Activated effector memory CD4-positive, alpha-beta T cell treated with anti-CD3 and anti-CD28 coated beads, Interleukin-2, amount 50 U/mL, for 16 hours (primary cell): Measurements from ENCODE around the gene BAHCC1.
A peak's percentile ranks its signal among the peaks of the same experiment; 100 is the strongest.
"Not testable (repeated sequence)": the region's sequence is repeated elsewhere in the genome, so short reads cannot be mapped to it uniquely, and the experiment has no call there.

Experiments used
- DNase-seq: peaks from one replicate; pipeline ENCODE4 v3.0.0-alpha.2; 2020

Gene BAHCC1

DNA sequence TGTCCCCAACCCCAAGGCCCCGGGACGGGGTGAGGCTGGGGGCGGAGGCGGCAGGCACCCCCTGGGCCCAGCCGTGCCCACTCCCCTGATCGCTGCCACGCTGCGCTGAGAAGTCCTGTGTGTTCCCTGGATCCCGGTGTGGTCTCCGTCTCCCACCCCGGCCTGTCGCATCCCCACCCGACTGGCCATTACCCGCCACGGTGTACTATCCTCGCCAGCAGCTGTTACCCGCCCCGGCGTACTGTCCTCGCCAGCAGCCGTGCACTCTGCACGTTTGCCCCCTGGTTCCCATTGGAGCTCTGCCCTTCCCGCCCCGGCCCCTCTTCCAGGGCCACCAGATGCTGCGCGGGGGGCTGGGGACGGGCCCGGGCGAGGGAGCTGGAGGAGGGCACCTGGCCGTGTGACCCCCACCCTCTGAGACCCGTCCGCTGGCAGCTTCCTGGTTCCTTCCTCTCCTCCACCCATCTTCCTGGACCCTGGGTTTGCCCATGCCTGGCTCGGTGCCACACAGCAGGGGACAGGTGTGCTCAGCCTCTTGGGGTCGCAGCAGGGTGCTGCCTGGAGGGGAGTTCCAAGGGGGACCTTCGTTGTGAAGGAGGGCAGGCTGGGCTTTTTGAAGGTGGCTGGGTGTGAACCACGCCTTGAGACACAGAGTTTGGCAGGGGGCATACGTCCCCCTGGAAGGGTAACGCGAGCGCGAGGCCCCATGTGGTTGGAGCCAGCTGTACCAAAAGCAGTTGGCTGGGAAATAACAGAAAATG lies 19.7 kb downstream of the BAHCC1 start:
- DNase-seq: no peak

DNA sequence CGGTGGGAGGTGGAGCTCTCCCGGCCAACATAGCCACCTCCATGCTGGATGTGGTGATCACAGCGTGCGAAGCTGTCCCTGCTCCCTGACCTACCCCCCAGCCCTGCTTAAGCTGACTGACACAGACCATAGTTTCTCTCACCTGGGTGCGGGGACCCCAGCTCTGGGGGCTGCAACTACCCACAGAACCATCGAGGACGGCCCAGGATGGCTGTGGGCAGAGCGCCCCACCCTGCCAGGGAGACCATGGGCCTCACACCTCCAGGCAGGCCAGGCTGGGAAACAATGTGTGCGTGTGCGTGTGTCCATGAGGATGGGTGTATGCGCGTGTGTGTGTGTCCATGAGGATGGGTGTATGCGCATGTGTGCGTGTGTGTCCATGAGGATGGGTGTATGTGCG lies 20.4 kb downstream of the BAHCC1 start:
- DNase-seq: no peak

DNA sequence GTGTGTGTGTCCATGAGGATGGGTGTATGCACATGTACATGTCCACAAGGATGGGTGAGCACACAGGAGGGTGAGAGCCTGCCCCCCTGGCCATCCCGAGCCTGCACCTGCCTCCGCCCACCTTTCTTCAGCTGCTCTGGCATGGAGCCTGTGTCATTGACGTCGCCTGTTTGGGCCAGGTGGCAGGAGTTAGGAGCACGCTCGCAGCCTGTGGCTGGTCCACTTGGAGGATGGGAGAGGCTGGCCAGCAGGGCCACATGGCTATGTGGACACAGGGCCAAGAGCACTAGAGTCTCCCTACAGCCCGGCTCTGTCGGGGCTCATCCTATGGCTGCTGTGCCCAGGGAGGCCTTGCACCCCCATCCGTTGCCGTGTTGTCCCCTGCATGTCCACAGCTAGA lies 21.4 kb downstream of the BAHCC1 start:
- no peak for DNase-seq

DNA sequence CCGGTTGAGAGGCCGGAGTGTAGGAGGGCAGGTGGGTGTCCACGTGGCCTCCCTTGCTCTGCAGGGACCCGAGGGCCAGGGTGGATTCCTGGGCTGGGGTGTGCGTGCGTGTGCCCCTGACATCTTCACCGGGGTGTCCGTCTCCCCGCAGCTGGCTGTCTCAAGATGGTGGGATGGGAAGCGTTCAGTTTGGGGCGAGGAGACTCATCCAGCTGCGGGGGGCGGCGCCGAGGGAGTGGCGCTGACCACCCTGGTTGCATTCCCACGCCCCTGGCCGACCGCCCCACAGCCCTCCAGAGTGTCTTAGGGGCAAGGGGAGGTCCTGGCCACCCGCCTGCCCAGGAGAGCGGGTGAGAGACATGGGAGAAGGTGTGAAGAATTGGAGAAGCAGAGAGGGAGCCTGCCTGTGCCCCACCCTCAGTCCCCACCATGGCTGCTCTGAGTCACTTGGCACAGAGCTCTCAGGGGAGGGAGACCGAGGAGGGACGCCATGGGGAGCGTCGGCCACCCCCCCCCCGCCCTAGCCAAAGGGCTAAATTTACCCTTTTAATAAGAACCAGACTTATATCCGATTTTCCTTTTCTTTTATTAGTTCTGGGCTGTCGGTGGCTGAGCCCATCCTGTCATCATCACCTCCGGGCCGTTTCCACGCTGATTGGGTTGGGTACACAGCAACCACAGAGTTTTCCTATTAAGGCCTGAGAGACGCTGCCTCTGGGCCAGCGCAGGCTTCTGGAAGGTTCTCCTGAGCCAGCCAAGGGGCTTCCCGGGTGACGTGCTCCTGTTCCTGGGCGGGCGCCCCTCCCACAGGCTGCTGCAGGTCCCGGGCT lies 22.0 kb downstream of the BAHCC1 start:
- DNase-seq: no peak

DNA sequence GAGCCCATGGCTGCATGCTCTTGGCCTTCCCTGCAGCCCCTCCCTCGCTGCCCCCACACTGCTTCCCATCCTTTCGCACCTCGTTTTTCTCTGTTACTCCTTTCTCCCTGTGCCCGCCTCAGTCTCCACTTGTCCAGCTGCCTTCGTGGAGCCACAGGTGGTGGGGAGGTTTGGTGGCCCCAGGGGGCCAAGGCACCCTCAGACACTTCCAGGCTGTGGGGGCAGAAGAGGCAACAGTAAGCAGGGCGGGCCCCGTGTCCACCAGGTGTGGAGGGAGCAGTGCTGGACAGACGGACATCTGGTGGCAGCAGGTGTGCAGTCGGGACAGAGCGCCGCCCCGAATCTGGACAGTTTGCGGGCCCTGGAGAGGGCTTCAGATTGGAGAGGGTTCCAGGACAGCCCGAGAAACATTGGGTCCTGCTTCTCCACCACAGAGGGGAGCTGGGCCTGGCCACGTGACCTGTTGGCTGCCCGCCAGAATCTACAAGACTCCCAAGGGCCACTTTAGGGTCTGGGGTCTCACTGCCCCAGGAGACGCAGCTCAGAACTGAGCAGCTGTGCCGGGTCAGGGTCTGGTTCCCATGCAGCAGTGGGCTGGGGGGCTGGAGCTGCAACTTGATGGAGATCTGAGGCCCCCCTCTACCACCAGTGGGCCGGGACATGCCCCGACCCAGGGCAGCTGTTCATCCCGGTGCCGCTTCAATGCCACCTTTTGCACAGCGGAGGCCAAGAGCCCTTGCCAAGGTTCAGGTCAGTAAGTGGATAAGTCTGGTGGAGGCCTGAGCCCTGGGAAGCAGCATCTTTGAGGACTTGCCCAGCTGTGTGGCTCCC lies 22.8 kb downstream of the BAHCC1 start:
- DNase-seq: no peak

DNA sequence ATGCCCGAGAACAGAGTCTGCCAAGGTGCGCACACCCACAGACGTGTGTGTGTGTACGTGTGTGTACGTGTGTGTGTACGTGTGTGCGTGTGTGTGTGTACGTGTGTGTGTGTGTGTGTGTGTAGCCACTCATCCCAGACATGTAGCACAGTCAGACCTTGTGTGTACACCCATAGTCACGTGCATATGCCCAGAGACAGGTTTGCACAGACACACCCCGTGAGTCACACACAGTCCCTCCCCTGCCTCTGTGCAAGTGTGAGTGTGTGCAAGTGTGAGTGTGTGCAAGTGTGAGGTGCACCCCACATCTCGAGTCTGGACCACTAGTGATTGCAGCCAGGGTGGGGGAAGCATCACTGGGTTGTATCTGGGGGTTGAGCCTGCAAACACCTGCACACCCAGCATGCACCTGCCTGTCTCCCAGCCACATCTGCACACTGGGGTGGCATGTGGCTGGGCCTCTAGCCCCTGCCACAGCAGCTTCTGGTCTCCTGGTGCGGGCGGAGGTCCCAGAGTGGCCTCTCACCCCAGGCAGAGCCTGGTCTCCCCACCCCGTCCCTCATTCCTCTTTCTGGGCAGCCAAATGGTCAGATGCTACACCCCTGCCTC lies 23.6 kb downstream of the BAHCC1 start:
- no peak for DNase-seq

DNA sequence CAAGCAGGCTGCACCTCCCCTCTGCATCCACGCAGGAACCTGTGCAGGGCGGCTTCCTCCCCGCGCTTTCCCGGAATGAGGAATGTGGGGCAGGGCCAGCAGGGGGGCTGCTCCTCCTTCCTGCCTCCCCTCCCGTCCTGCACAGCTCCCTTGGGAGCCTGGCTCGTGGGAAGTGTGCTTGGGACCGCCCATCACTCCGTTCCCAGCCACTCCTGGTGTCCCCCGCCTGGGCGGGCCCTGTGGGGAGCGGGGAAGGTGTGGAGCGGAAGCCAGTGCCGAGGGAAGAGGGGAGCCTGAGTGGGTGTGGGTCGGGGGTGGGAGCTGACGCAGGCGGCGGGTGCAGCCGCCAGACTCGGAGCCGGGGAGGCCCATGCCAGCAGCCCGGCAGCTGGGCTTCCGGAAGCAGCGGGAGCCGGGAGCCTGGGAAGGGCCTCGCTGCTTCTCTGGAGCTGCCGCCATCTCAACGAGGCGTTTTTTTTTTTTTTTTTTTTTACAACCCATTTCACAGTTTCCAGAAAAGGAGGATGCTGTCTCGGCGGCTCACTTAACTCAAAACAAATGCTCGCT lies 24.1 kb downstream of the BAHCC1 start:
- DNase-seq: no peak

DNA sequence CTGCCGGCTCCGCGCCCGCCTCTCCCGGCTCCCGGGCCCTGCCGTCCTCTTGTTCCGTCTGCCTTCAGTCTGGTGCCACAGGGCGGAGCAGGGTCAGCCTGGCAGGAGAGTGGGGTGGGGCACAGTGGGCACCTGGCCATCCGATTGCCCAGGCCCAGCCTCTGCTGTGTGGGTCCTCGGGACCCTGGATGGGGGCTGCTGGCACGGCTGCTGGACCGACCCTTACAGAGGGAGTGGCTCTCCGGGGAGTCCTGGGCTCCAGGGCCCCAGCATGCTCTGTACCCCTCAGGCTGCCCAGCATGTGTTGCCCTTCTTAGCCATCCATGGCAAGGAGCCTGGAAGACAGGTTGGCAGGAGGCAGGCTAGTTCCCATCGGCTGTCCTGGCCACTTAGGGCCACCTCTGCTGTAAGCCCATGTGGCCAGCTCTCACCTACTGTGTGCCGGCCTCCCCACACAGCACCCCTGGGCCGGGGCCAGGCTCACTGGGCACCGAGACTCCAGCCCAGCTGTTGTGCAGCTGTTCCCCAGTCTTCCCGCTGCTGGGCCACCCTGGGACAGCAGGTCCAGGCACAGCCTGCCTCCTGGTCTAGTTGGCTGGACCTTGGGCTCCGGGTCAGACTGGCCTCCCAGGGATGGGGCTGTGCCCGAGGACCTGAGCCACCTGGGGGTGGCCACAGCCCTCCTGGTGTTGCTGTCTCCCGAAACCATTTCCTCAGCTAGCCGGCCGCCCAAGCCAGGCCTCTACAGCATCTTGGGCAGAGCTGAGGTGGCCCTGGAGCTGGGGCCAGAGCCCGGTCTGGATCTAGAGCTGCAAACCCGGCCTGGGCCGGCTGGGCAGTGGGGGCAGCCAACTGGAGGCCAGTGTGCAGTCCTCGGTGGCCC lies 24.9 kb downstream of the BAHCC1 start:
- DNase-seq: no peak

DNA sequence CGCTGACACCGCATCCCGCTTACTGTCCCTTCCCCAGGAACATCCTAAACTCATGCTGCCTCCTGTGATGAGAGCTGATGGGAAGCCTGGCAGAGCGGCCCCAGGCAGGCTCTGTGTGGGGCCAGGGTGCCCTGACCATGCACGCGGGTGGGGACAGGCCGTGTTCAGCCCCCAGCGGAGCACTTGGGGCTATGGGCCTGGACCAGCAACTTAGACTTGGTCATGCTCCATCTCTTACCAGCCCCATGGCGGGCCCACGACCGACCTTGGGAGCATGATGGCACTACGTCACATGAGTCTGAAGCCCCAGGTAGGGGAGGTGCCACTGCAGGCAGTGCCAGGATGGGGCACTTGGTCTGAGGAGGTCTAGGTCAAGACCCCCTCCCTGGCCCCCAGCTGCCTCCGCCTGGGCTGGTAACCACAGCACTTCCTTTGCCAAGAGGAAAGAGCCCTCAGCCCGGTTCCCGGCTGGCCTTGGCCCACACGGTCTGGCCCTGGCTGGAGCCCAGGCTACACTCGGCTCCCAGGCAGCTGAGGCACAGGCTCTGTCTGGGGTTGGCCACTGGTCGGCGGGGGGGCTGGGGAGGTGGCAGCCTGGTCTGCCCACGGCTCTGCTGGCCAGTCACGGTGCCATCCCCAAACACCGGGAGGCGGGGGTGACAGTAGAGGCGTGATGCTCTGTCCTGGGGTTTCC lies 25.7 kb downstream of the BAHCC1 start:
- no peak for DNase-seq

DNA sequence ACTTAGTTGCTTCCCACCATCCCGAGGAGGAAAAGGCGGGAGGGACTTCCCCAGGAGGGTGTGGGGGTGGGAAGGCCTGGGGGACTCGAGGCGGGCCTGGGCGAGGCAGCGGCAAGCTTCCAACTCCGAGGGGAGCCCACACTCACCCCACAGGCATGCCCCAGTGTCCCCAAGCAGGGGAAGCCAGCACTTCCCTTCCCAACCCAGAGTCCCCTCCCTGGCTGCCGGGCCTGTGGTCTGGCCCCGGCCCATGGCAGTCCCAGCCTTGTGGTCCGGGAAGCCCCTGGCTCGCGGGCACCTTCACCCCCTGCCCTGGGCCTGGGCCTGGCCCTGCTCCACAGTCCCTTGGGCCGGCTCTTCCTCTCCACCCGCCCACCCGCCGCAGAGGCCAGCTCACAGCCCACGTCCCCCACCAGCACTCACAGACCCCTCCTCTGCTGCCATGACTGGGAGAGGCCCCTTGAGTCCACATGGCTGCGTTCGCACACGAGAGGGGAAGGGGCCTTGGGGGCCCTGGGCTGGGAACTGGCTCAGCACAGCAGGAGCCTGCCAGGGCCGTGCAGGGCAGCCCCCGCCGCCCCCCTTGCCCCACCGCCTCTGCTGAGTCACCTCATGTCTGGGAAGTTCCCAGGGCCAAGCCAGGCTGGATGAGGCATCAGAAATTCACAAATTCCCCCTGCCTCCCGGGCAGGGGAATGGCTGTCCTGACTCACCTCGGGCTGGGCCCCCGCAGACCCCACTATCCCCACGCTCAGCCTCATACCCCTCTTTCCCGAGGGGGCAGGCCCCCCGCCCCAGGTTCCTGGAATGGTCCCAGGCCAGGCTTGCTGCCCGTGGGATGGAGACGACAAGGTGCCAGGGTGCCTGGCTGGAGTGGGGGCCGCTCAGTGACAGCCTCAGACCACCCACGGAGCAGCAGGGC lies 27.8 kb downstream of the BAHCC1 start:
- DNase-seq: no peak

DNA sequence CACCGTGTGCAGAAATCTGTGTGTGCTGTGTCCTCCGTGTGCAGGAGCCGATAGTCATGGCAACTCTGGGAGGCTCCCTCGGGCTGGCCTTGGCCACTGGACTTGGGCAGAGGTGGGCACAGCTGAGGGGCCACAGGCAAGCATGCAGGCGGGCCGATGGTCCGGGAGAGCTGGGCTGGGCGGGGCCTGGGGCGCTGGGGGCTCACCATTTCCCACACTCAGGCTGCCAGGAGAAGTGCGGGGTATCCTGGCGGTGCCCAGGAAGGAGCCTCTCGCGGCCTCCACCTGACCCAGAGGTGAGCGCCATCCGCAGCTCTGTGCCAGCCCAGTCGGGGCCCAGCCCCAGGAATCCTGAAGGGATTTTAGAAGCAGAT lies 28.4 kb downstream of the BAHCC1 start:
- no peak for DNase-seq

DNA sequence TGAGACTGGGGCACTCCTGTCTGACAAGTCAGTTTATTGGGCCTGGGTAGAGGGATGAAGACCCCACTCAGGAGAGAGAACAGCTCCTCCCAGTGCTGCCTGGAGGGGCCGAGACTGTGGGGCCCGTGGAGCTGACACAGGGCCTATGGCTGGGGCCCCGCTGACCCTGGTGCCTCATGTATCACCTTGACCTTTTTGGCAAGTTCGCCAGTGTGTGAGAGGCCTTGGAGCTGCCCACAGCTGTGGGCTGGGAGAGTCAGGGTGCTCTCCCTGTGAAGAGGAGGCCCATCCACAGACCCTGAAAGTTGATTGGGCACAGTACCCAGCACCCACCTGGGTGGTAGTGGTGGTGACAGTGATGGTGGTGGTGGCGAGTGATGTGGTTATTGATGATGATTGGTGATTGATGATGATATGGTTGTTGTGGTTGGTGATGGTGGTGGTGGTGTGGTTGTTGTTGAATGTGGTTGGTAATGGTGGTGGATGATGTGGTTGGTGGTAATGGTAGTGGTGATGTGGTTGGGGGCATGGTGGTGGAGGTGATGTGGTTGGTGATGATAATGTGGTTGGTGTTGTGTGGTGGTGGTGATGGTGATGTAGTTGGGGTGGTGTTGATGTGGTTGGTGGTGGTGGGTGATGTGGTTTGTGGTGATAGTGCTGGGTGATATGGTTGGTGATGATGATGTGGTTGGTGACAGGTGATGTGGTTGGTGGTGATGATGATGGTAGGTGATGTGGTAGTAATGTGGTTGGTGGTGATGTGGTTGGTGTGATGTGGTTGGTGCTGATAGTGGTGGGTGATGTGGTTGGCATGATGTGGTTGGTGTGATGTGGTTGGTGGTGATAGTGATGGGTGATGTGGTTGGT lies 29.1 kb downstream of the BAHCC1 start:
- no peak for DNase-seq

DNA sequence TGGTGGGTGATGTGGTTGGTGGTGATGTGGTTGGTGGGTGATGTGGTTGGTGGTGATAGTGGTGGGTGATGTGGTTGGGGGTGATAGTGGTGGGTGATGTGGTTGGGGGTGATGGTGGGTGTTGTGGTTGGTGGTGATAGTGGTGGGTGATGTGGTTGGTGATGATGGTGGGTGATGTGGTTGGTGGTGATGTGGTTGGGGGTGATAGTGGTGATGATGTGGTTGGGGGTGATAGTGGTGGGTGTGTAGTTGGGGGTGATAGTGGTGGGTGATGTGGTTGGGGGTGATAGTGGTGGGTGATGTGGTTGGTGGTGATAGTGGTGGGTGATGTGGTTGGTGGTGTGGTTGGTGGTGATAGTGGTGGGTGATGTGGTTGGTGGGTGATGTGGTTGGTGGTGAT lies 29.8 kb downstream of the BAHCC1 start:
- not testable (repeated sequence) for DNase-seq

DNA sequence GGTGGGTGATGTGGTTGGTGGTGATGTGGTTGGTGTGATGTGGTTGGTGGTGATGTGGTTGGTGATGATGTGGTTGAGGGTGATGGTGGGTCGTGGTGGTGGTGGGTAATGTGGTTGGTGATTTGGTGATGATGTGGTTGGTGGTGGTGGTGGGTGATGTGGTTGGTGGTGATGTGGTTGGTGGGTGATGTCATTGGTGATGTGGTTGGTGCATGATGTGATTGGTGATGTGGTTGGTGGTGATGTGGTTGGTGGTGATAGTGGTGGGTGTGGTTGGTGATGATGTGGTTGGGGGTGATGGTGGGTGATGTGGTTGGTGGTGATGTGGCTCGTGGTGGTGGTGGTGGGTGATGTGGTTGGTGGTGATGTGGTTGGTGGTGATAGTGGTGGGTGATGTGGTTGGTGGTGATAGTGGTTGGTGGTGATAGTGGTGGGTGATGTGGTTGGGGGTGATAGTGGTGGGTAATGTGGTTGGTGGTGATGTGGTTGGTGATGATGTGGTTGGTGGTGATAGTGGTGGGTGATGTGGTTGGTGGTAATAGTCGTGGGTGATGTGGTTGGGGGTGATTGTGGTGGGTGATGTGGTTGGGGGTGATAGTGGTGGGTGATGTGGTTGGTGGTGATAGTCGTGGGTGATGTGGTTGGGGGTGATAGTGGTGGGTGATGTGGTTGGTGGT lies 30.6 kb downstream of the BAHCC1 start:
- DNase-seq: peak; percentile 69

DNA sequence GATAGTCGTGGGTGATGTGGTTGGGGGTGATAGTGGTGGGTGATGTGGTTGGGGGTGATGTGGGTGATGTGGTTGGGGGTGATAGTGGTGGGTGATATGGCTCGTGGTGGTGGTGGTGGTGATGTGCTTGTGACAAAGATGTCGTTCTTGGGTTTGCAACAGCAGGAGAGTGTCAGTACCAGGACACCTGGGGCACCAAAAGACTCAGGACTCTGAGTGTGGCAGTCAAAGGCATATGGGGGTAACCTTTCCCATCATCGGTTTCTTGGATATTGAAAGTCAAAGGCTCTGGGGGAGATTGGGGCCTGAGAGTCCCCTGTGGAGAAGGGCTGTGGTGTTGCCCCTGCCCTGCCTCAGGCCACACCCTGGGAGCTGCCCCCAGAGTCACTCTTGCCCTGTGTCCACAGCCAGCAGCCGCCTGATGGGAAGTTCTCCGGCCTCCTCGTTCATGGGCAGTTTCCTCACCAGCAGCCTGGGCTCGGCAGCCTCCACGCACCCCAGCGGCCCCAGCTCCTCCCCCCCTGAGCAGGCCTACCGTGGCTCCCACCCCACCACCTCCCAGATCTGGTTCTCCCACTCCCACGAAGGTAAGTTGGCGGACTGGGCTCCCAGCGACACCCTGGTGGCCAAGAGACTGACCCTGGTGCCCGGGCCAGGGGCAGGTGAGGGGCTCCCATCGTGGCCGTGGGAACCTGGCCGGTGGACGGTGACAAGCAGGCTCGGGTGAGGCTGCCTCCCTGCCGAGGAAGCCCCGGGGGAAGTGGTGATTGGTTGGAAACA lies 31.3 kb downstream of the BAHCC1 start:
- no peak for DNase-seq

DNA sequence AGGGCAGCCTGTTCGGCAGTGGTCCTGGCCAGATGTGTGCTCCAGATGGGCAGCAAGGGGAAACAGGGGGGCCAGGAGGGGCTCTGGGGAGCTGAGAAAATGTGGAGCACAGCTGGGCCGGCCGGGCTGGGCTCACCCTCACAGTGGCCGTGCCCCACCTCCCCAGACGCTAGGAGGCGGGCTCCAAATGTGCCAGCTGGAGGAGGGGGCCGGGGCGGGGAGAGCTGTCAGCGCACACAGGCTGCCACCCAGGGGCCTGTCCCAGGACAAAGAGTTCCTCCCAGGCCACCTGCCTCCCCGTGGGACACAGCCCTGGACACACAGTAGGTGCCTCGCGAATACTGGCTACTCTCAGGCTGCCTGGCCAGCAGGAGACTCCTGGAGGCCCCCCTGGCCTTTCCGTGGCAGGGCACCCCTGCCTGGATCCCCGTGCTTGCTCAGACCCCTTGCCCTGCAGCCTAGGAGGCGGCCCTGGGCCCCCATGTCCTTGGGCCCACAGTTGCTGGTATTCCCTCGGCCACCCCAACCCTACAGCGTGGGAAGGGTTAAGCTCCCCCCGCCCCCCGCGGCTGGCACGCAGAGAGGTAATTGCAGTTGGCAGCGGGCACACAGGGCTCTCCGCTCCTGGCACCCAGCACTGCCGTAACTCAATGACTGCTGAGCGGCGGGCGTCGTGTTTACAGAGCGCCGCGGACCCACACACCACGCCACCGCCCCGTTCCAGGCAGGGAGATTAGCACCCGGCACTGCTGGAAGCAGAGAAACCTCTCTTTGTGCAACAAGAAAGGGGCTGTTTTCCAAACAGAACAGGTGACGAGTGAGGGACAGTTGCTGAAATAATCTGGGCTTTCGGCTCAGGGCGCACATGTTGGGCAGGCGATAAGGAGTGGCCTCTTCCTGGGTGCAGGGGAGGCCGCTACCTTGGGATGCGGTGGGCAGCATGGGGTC lies 32.2 kb downstream of the BAHCC1 start:
- DNase-seq: no peak
